GM23338 (cell line): ENCODE results near the gene EP400.

ENCODE experiments used
- CTCF ChIP-seq, 2 experiments: fragments of 200-600 bp in 1 of 2; sonication (generic) in 1 of 2; conservative IDR thresholded peaks; 2 replicates each; pipeline versions ENCODE4 v1.5.1 to v1.6.1; 2016 to 2017; ENCODE audit warnings: antibody characterized with exemption in 2 of 2, low read depth in 2 of 2, mild to moderate bottlenecking in 2 of 2, moderate library complexity in 1 of 2
- ETS1 ChIP-seq: IDR thresholded peaks from 2 replicates; pipeline ENCODE4 v1.6.1; 2016; ENCODE audit warnings: antibody characterized with exemption
- EZH2 ChIP-seq: fragments of 200-600 bp; sonication (generic); IDR thresholded peaks from one replicate; pipeline ENCODE4 v1.8.0; 2017; ENCODE audit warnings: antibody characterized with exemption, mild to moderate bottlenecking, low read depth; ENCODE audit not compliant: unreplicated experiment
- EZH2phosphoT487 ChIP-seq: fragments of 200-600 bp; sonication (generic); IDR thresholded peaks from one replicate; pipeline ENCODE4 v1.8.1; 2018; ENCODE audit warnings: antibody characterized with exemption; ENCODE audit not compliant: unreplicated experiment
- POLR2AphosphoS5 ChIP-seq: IDR thresholded peaks from 2 replicates; pipeline ENCODE4 v1.6.1; 2016; ENCODE audit warnings: antibody characterized with exemption, low read depth
- REST ChIP-seq: IDR thresholded peaks from one replicate; pipeline ENCODE4 v1.6.1; 2018; ENCODE audit warnings: antibody characterized with exemption; ENCODE audit not compliant: unreplicated experiment
- ZNF114 ChIP-seq: fragments of 250-450 bp; sonication (Bioruptor Pico); IDR thresholded peaks from 2 replicates; pipeline ENCODE4 v1.5.0; 2020; ENCODE audit warnings: mild to moderate bottlenecking, moderate library complexity

DNA sequence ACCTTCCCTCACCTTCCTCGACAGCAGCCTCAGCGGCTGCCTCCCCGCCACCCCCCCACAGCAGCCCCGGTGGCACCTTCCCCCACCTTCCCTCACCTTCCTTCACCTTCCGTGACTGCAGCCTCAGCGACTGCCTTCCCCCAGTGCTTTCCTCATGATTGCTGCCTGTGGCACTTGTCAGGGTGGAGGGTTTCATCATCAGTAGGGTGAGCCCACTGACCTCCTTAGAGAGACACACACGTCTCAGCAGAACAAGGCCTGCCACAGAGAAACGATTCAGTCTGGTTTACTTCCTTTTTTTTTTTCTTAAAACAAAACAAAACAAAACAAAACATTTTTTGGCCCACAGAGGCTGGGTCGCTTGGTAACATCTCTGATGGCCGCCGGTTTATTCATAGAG lies 75.0 kb downstream of the EP400 start:
- no peak for TF ChIP-seq POLR2AphosphoS5
- no peak for TF ChIP-seq CTCF (conservative IDR thresholded peaks at IDR 0.05; ENCODE audit: low read depth in 2 of 2)
- TF ChIP-seq ETS1, result no peak
- no peak for TF ChIP-seq EZH2
- no peak for TF ChIP-seq EZH2phosphoT487
- no peak for TF ChIP-seq ZNF114
- no peak for TF ChIP-seq REST
